ENCODE data around the gene PXDC1.

Gene PXDC1

DNA sequence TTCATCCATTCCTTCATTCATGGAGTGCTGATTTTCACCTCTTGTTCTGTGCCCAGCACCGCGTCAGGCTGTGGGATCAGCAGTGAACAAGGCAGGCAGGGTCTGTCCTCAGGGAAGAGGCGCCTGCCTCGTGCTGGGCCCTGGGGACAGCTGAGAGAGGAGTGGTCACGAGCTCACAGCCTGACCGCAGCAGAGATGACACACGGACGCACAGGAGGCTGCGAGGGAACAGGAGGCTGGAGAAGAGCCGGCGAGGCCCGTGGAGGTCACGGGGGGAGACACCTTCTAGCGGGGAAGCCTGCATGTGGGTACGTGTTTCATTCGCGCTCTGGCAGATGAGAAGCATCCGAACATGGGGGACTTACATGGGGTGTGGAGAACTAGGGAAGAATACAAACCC, 27.5 kb downstream of the PXDC1 start:
- TF ChIP-seq SIN3A (IDR thresholded peaks at IDR 0.05; ENCODE audit: borderline replicate concordance, insufficient read depth, low read length) (no peak), FOXP2 (optimal IDR thresholded peaks at IDR 0.05; ENCODE audit: borderline replicate concordance, extremely low read depth, extremely low read length, insufficient read depth) (no peak), TAF1 (IDR thresholded peaks at IDR 0.05; ENCODE audit: borderline replicate concordance, insufficient read depth, low read length) (no peak), POLR2AphosphoS5 (IDR thresholded peaks at IDR 0.05; ENCODE audit: low read depth, low read length) (no peak)
- TF ChIP-seq, protein P1, sequence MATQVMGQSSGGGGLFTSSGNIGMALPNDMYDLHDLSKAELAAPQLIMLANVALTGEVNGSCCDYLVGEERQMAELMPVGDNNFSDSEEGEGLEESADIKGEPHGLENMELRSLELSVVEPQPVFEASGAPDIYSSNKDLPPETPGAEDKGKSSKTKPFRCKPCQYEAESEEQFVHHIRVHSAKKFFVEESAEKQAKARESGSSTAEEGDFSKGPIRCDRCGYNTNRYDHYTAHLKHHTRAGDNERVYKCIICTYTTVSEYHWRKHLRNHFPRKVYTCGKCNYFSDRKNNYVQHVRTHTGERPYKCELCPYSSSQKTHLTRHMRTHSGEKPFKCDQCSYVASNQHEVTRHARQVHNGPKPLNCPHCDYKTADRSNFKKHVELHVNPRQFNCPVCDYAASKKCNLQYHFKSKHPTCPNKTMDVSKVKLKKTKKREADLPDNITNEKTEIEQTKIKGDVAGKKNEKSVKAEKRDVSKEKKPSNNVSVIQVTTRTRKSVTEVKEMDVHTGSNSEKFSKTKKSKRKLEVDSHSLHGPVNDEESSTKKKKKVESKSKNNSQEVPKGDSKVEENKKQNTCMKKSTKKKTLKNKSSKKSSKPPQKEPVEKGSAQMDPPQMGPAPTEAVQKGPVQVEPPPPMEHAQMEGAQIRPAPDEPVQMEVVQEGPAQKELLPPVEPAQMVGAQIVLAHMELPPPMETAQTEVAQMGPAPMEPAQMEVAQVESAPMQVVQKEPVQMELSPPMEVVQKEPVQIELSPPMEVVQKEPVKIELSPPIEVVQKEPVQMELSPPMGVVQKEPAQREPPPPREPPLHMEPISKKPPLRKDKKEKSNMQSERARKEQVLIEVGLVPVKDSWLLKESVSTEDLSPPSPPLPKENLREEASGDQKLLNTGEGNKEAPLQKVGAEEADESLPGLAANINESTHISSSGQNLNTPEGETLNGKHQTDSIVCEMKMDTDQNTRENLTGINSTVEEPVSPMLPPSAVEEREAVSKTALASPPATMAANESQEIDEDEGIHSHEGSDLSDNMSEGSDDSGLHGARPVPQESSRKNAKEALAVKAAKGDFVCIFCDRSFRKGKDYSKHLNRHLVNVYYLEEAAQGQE (IDR thresholded peaks at IDR 0.05; ENCODE audit: insufficient read depth in 1 of 2, low read depth in 2 of 2, low read length in 2 of 2): no peak

DNA sequence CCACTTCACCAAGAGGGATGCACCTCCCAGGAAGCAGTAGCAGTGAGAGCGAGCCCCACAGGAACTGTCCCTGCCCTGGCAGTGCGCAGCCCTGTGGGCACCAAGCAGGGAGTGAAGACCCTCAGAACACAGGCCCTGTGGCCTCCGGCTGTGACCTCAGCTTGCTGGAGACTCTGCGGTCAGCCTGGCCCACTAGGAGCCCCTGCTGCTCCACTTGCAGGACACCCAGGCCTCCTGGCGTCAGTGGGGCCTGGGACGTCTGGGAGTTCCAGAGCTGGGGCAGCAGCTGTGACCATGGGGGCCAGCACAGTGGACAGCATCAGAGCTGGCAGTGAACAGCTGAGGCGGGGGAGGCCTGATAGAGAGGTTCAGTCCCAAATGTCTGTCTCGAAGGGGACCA, 28.3 kb downstream of the PXDC1 start:
- no peak for TF ChIP-seq FOXP2 (optimal IDR thresholded peaks at IDR 0.05; ENCODE audit: borderline replicate concordance, extremely low read depth, extremely low read length, insufficient read depth)
- TF ChIP-seq TAF1 (IDR thresholded peaks at IDR 0.05; ENCODE audit: borderline replicate concordance, insufficient read depth, low read length): no peak
- TF ChIP-seq, protein P1 (IDR thresholded peaks at IDR 0.05; ENCODE audit: insufficient read depth in 1 of 2, low read depth in 2 of 2, low read length in 2 of 2): no peak
- TF ChIP-seq POLR2AphosphoS5 (IDR thresholded peaks at IDR 0.05; ENCODE audit: low read depth, low read length): no peak
- no peak for TF ChIP-seq SIN3A (IDR thresholded peaks at IDR 0.05; ENCODE audit: borderline replicate concordance, insufficient read depth, low read length)

DNA sequence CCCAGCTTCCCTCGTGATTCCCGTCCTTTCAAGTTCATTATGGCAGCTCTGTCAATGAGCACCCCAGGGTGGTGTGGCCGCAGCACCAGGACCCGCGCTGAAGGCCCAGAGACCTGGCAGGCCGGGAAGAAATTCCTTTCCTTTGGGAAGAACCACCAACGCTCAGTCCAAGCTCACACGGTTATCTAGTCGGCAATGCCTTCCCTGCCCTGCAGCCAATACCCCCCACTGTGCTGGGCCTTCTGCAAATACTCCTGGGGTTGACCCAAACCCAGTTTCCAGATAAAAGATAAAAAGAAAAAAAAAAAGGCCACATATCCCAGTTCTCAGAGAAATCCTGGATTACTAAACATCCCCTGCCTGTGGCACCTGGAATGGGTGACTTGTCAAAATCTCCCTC, 28.7 kb downstream of the PXDC1 start:
- TF ChIP-seq SIN3A (IDR thresholded peaks at IDR 0.05; ENCODE audit: borderline replicate concordance, insufficient read depth, low read length) (no peak), POLR2AphosphoS5 (IDR thresholded peaks at IDR 0.05; ENCODE audit: low read depth, low read length) (no peak), TAF1 (IDR thresholded peaks at IDR 0.05; ENCODE audit: borderline replicate concordance, insufficient read depth, low read length) (no peak), FOXP2 (optimal IDR thresholded peaks at IDR 0.05; ENCODE audit: borderline replicate concordance, extremely low read depth, extremely low read length, insufficient read depth) (no peak)
- TF ChIP-seq, protein P1 (IDR thresholded peaks at IDR 0.05; ENCODE audit: insufficient read depth in 1 of 2, low read depth in 2 of 2, low read length in 2 of 2): no peak

DNA sequence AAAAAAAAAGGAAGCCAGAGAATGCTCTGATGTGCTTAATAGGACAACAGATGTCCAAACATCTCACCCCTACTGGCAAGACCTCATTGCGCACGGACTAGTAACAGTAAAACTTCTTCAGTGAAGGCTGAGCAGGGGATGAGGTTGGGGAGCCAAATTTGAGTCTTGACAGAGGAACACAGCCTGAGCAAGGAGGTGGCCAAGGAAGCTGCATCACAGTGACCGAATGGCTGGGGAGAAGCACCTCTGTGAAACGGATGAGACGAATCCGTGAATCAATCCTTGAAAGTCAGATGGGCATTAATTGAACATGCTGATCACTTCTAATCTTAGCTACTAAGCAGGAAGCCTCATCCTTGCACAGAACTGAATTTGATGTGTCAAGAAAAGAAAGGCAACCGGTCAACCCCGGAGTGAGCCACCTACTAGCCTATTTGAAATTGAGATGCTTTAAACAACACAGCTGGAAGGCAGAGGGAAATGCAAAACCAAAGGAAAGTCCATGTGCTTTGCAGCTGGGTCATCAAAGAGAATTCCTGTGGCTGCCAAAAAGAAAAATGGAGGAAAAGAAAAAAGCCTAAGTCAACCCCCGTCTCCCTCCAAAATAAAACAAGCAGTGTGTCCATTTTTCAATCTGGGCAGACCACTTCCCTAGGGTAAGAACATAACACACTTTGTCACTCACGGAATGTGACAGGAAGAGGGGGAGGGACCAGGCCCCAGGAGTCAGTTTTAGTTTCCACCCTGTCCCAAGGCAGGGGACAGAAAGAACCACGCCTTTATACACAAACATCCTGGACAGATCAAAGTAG, 29.5 kb downstream of the PXDC1 start:
- TF ChIP-seq, protein P1 (IDR thresholded peaks at IDR 0.05; ENCODE audit: insufficient read depth in 1 of 2, low read depth in 2 of 2, low read length in 2 of 2): no peak
- TF ChIP-seq POLR2AphosphoS5 (IDR thresholded peaks at IDR 0.05; ENCODE audit: low read depth, low read length): no peak
- TF ChIP-seq TAF1 (IDR thresholded peaks at IDR 0.05; ENCODE audit: borderline replicate concordance, insufficient read depth, low read length): no peak
- no peak for TF ChIP-seq FOXP2 (optimal IDR thresholded peaks at IDR 0.05; ENCODE audit: borderline replicate concordance, extremely low read depth, extremely low read length, insufficient read depth)
- no peak for TF ChIP-seq SIN3A (IDR thresholded peaks at IDR 0.05; ENCODE audit: borderline replicate concordance, insufficient read depth, low read length)

Measured in PFSK-1 (cell line).